GM21717 (cell line): ENCODE data around the gene EPHA3.

ENCODE experiments used
- ATAC-seq: cut with Tn5 transposase; IDR thresholded peaks from one replicate; pipeline ENCODE4 v1.9.1; 2021; ENCODE audit warnings: mild to moderate bottlenecking, moderate library complexity; ENCODE audit not compliant: unreplicated experiment

Gene EPHA3

DNA sequence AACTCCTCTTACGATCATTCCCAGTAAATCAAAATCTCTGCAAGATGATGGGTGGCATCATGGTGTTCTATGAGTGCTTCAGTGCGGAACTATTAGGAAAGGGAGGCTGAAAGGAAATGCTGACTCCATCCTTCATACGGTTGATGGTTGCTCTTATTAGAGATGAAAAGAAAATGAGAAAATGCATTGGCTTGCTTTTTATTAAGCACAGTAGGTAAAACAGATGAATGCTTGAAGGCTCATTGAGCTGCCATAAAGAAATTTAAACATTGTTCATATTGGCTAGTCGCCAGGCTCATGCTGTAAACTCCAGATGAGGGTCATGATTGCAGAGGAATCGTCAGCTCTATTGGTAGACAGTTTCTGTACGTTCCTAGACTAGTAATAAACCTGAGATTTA lies 115.8 kb downstream of the EPHA3 start:
- no peak for ATAC-seq

DNA sequence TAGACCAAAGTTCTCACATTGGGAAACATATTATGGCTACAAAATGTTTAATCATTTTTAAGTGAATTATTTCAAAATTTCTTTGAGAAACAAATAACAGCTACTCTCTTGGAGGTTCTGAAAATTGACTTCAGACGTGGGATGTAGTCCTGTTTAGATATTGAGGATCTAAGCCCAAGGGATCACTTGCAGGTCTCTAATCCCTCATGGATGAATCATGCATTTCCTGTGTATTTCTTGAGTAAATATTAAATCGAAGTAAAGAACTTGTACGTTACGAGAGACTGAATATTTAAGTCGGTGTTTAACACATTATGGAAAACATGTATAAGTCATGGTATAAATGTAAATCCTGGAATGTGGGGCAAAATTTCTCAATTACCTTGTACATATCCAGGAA lies 119.8 kb downstream of the EPHA3 start:
- no peak for ATAC-seq

DNA sequence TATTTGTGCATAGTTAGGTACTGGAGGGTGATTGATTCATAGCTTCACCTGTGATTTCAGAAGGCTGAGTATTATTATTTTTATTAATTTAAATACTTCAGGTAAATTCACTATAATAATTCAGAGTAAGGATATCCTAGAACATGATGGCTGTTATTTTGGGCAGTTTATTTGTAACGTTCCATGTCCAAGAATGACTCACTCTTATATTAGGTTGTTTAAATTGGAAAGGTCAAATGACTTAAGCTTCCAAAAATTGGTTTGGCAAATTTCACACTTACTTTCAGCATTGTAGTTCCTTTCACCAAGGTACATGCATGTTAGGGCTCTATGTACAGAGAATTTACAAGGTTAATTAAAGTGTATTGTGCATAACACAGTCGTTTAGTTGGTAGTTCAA lies 120.2 kb downstream of the EPHA3 start:
- ATAC-seq: no peak

DNA sequence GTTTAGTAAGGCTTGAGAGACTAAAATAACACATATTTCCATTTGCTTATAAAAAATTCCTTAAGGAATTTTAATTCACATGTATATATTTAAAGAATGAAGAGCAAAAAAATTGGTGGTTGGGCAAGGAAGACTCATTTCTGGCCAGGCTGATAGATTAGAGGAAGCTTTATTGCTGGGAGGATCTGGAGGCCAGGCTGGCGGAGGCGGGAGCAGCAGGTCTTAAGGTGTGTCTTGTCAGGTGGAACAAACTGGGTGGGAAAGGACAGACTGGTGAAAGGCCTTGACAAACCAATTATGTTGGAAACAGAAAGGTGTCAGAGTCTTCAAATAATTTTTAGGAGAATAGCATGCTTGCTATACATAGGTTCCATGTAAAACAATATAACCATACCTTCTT lies 124.7 kb downstream of the EPHA3 start:
- ATAC-seq: no peak

DNA sequence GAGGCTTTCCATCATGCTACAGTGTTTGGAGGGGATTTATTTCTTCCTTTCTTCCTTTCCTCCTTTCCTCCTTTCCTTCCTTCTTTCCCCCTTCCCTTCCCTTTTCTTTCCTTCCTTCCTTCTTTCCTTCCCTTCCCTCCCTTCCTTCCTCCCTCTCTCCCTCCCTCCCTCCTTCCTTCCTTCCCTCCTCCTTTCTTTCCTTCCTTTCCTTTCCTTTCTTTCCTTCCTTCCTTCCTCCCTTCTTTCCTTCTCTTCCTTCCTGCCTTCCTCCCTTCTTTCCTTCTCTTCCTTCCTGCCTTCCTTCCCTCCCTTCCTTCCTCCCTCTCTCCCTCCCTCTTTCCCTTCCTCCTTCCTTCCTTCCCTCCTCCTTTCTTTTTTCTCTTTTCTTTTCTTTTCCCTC lies 127.2 kb downstream of the EPHA3 start:
- no peak for ATAC-seq

DNA sequence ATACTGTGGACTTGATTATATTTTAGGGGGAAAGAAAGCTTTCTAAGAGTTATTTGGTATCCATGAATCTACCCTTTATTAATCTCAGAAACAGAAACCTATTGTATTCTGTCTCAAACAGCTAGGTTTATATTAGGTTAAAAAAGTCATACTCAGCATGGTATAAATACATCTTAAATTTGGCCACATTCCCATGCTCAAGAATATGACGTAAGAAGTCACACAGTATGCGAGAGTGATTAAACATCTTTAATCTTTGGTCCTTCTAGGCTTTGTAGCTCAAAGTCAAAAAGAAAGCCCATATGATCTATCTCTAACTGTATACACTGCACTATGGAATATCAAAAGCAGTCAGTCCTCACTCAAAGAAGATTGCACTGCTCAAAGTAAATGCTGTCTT lies 131.4 kb downstream of the EPHA3 start:
- no peak for ATAC-seq

DNA sequence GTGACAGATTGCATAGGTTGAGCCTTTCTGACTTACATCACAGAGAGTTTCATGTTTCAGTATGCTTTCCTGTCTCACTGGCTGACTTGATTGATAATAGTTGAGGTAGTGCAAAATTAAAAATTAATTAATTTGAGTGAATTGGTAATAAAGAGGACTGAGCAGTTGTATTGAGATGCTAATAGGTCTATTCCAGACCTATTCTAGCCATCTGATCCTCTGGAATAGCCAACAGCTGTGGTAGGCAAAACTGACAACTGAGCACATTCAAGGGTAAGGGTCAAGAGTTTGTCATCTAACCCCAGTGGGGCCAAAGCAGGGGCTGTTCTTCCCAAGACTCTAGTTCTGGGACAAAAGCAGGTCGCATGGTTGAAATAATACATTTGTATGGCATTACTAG lies 132.4 kb downstream of the EPHA3 start:
- ATAC-seq: no peak

DNA sequence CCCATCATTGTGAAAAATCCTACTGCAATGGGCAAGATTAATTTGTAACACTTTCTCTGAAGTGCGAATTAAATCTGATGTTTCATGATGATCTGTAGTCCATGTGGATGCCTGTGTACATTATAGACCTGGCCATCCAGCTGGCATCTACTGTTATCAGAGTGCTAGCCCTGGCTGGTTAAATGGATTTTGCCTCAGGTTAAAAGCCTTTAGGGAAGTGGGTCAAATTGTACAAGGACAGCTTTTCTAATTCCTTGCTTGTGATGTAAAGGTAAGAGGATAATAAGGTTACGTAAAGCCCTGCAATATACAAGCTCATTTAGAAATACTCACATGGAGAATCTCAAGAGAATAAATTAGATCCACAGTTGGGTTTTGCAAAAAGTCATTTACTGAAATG lies 138.2 kb downstream of the EPHA3 start:
- no peak for ATAC-seq

DNA sequence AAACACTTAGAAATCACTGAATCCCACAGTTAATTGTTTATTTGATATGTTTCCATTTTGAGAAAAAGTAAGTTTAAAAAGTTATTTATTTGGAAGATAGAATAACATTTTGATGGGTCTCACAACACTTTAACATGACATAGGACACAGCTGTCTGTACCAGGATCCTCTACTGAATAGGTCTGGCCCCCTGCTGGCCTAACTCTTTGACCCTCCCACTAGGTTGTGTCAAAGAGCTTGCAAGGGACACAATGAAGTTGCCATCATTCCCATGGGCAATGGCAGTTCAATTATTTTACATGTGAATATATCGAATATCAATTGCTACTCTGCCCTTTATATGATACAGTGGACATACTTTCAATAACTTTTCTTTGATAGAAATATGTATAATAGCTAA lies 138.9 kb downstream of the EPHA3 start:
- no peak for ATAC-seq

DNA sequence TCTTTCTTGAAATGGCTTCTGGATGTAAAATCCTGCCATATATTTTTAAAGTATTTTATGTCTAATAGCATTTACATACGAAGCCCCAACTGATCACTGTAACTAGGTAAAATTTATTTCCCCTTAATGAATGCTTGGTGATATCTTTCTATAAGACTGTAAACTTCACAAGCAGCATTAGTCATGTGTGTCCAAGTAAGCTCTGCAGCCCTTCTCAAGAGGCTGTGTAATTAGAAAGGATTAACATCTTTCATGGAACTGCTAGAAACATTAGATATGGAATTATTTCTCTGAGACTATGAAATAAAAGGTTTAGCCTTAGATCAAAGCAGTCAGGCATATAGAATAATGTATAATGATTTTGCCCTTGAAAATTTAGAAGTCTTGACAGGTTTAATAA lies 143.3 kb downstream of the EPHA3 start:
- ATAC-seq: no peak

DNA sequence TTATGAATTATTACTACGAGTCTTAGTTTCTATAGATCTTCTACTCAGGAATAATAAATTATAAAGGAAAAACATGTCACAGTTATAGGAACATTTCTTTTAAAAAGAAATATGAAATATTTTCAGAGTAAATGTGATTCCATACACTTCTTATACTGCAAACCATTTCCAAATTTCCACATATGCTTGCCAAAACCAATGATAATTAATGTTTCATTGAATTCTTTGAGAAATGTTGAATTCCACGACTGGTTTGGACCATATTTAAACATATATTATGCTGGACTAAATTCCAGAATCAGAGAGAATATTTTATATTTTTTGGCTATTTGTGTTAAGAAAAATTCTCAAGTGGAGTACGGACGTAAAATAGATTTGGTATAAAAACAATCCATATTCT lies 144.6 kb downstream of the EPHA3 start:
- ATAC-seq: no peak

DNA sequence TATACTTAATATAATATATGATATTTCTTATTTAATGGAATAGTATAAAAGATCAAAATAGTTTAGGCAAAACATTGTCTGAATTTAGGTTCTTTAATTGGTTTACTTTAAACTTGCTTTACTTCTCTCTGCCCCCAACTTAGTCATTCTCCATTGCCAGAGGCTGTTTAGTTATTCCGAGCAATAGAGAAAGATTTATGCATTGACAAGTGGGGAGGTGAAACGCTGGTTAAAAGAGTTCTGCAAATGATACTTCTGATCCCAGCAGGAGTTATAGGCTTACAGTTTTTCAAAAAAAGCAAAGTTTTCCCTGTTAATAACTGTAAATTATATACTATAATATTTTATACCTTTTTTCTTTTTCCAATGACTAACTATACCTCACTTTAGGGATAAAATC lies 145.4 kb downstream of the EPHA3 start:
- no peak for ATAC-seq

DNA sequence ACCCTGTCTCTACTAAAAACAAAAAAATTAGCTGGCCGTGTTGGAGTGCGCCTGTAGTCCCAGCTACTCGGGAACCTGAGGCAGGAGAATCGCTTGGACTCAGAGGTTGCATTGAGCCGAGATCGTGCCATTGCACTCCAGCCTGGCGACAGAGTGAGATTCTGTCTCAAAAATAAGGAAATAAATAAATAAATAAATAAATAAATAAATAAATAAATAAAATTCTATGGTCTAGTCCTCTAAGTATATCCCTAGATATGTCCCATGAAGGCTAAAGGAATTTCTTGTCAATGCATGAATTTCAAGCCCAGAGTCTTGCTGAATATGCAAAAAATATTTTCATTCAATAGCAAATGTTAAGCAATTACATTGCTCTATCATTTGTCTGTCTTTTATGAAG lies 149.0 kb downstream of the EPHA3 start:
- no peak for ATAC-seq

DNA sequence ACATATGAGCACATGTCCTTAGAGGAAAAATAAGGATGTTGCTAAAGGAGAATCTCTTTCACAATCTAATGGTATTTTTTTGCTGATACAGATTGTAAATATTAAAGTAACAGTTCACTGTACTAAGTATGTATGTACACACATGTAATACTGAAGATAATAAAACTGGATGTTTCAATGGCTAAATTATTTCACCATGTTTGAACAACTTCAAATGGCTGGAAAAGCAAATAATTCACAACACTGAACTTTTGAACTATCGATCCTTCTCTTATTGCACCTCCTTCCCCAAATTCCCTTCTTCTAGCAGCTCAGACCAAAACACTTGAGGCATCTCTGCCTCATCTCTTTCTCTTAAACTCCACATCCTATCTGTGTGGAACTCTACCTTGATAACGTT lies 149.5 kb downstream of the EPHA3 start:
- no peak for ATAC-seq

DNA sequence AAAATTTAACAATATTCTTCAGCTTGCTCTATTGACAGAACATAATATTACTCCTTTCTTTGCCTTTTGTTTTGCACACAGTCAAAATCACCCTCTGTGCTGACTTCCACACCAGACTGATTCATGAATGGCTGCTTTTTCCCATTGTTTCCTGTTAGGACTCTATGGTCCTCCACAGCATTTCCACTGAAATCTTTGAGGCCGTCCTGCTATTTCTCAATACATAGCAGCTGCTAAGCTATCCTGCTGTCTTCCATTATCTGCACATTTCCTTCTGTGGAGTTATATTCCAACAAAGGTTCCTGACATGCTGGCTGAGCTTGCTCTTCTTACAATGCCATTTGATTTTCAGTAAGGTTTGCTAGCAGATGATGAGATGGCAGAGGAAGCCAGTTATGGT lies 153.3 kb downstream of the EPHA3 start:
- ATAC-seq: no peak

DNA sequence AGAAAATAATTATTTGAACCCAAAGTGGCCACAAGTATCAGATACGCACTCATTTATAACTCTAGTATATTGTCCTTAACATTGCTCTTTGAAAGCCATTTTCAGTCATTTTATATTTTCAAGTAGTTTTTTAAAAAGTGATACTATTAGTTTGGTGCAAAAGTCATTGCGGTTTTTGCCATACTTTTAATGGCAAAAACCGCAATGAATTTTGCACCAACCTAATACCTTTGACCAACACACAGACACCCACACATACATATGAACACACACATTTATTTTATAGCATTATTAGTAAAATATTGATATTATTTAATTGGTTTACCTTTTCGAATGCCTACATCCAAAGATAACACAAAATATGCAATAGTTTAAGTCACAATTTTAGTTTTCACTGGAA lies 154.3 kb downstream of the EPHA3 start:
- no peak for ATAC-seq

DNA sequence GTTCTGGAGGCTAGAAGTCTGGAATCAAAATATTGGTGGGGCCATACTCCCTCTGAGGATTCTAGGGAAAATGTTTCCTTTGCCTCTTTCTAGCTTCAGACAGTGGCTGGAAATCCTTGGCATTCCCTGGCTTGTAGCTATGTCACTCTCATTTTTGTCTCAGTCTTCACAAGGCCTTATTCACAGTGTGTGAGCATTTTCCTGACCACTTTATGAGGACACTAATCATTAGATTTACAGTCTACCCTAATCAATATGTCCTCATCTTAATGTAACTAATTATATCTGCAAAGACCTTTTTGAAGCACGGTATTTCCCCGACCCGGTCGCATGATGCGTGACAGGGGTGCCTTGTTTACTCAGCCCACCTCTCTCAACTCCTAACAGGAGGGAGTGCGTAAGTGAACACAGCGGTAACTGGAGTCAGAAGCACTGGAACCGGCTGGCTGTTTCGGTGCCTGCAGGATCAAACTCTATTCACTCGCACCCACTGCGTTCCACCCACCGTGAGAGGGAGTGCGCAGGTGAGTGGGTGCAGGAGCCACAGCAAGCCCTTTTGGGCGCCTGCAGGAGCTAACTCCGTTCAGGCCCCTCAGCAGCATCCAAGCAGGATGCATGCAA lies 155.0 kb downstream of the EPHA3 start:
- ATAC-seq: no peak

DNA sequence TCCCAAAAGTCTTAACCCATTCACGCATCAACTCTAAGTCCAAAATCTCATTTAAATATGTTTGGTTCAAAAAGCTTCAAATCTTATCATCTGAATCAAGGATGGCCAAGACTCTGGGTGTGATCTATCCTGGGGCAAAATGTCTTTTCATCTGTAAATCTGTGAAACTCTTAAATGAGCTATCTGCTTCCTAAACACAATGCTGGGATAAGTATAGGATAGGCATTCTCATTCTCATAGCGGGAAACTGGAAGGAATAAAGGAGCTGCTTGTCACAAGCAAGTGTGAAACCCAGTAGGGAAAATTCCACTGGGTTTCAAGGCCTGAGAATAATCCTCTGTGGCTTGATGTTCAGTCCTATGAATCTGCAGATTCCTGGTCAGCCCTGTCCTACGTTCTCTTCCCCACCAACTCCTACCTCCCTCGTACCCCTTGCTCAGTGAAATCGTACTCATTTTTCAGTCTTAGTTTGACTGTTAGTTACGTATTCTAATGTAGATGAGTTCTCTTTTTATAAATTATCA lies 156.7 kb downstream of the EPHA3 start:
- no peak for ATAC-seq

DNA sequence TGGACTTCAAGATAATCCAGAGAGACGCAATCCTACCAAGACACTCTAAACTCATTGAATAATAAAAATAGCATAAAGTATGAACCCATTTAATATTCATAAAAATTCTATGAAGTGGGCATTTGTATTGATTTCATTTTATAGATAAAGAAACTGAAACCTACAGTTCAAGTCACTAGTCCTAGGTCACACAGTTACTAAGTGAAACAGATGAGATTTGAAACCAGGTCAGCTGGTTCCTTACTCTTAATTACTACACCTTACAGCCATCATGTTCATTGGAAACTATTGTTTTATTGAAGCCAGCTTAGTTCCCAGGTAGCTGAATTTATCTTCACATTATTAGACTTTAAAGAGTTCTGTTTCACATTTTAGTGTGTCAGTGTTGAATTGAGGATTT lies 158.7 kb downstream of the EPHA3 start:
- no peak for ATAC-seq

DNA sequence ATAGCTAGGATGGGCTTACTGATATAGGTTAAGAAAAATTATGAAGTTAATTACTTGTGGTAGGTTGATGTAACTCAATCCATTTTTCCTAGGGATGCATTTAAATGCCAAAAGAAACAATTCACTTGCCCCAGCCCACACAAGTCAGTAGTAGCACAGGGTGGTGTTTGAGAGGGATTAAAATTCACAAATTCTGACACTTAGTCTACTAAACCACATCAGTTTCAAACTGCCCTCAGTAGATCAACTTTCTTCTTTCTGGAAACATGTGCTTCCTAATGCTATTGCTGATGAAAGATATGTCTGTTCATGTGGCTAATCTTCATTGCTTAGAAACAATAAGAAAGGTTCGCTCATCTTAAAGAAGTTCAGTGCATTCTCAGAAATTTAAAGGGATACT lies 160.6 kb downstream of the EPHA3 start:
- no peak for ATAC-seq

DNA sequence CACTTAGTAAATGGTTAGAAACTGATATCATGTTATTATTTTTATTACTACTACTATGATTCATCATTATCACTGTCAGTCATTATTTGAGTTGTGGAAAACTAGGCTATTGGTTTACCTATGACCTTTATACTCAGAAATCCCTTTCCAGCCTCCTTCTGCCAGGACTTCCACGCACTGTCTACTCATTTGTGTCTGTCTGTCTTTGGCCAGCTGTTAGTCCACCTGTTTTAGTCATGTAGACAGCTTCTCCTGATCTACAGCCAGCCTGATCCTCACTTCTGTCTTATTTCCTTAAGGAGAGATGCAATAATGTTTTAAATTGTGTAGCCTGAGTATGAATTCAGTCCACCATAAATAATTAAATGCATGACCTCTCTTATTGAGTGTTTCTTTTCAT lies 162.8 kb downstream of the EPHA3 start:
- ATAC-seq: no peak

DNA sequence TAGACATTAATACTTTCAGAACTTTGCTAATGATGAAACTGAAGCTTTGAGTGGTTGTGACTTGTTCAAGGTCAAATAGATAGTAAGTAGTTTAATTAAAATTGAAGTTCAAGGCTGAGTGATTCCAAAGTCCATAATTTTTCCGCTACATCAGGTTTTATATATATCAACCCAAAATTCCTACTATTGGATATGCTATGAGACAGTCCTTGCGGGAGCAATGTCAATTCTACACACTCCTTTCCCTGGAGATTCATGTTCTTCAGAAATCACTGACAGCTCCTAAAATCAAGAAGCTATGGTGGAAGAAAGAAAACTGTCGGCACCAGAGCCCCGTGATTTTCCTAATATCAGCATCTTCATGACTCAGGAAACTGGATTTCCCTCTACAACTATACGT lies 167.6 kb downstream of the EPHA3 start:
- no peak for ATAC-seq

DNA sequence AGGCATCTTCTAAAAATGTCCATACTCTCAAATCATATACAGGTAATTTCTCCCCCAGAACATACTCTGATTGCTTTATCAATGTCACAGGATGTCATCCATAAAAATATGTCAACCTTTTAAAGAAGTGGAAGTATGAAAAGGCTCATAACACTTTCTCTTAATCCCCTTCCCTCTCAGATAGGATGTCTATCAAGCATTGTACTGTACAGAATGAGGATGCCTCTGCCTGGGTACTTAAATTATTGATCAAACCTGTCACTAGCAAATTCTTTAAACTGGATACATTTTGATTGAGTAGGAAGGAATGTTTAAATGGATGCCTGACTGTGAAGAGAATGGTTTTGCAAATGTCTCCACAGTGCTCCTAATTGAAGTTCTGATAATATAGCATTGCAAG lies 168.7 kb downstream of the EPHA3 start:
- ATAC-seq: no peak
